Subcutaneous abdominal adipose tissue (tissue), 5 donors: Measurements from ENCODE around the gene RGS21.

Experiments
- H3K27ac ChIP-seq: one replicate; pipeline ENCODE4 v1.7.0; 2013; ENCODE audit warnings: low read depth, mild to moderate bottlenecking, inconsistent platforms, low read length, moderate library complexity
- H3K27me3 ChIP-seq, 5 donors: one replicate each; pipeline ENCODE4 v1.7.0; 2013; ENCODE audit warnings: low read length in 5 of 5, inconsistent platforms in 1 of 5; ENCODE audit not compliant: control insufficient read depth in 5 of 5, insufficient read depth in 4 of 5
- H3K36me3 ChIP-seq, 5 donors: one replicate each; pipeline ENCODE4 v1.7.0; 2013; ENCODE audit warnings: low read length in 5 of 5; ENCODE audit not compliant: control insufficient read depth in 5 of 5, insufficient read depth in 5 of 5
- H3K4me1 ChIP-seq, 5 donors: one replicate each; pipeline ENCODE4 v1.7.0; 2013; ENCODE audit warnings: low read length in 5 of 5, mild to moderate bottlenecking in 3 of 5, moderate library complexity in 1 of 5; ENCODE audit not compliant: control insufficient read depth in 5 of 5, insufficient read depth in 5 of 5
- H3K4me3 ChIP-seq, 5 donors: one replicate each; pipeline ENCODE4 v1.7.0; 2013; ENCODE audit warnings: low read length in 5 of 5, low read depth in 1 of 5
- H3K9ac ChIP-seq, 5 donors: one replicate each; pipeline ENCODE4 v1.7.0; 2013; ENCODE audit warnings: low read length in 5 of 5, mild to moderate bottlenecking in 4 of 5, moderate library complexity in 3 of 5
- H3K9me3 ChIP-seq, 5 donors: one replicate each; pipeline ENCODE4 v1.7.0; 2013; ENCODE audit warnings: low read length in 5 of 5; ENCODE audit not compliant: control insufficient read depth in 5 of 5
- donor health status: healthy.
- donor health status: healthy.
- donor health status: healthy.
- donor health status: healthy.
- donor health status: healthy.

The RGS21 gene

GRCh38 chr1:192402571-192402970, 85.8 kb downstream of the RGS21 start:
- no peaks in the 10 kb centered on the region for H3K9me3 ChIP-seq
- no peaks in the 10 kb centered on the region for H3K27me3 ChIP-seq
- H3K27ac ChIP-seq = no peak overlapping the region
- peaks cover 0 to 3% (median 0%) of the 10 kb centered on the region in 5 donors for H3K4me1 ChIP-seq
- no peak overlapping the region for H3K9ac ChIP-seq
- no peak overlapping the region for H3K4me3 ChIP-seq
- no peaks in the 10 kb centered on the region for H3K36me3 ChIP-seq

GRCh38 chr1:192407206-192407605, 90.4 kb downstream of the RGS21 start:
- Histone ChIP-seq H3K9me3 (no peaks in the 10 kb centered on the region), H3K4me1 (no peaks in the 10 kb centered on the region)

More at GRCh38 chr1:192407206-192407605, 90.4 kb downstream of the RGS21 start:
- H3K4me3 ChIP-seq = no peak overlapping the region
- no peaks in the 10 kb centered on the region for H3K27me3 ChIP-seq
- no peak overlapping the region for H3K9ac ChIP-seq
- H3K36me3 ChIP-seq = no peaks in the 10 kb centered on the region
- no peak overlapping the region for H3K27ac ChIP-seq
